Rectal smooth muscle tissue (tissue), 1 donor: ENCODE measurements around the gene RPL10.
"Not testable (repeated sequence)": the region's sequence is repeated elsewhere in the genome, so short reads cannot be mapped to it uniquely, and the experiment has no call there.

Experiments used
- H3K27ac ChIP-seq: one replicate; pipeline ENCODE4 v1.7.0; 2013; ENCODE audit warnings: low read depth, low read length, inconsistent platforms
- H3K27me3 ChIP-seq: one replicate; pipeline ENCODE4 v1.7.0; 2013; ENCODE audit warnings: low read length; ENCODE audit not compliant: control insufficient read depth, insufficient read depth
- H3K36me3 ChIP-seq: one replicate; pipeline ENCODE4 v1.7.0; 2013; ENCODE audit warnings: low read length; ENCODE audit not compliant: control insufficient read depth, insufficient read depth
- H3K4me1 ChIP-seq: one replicate; pipeline ENCODE4 v1.7.0; 2013; ENCODE audit warnings: low read length; ENCODE audit not compliant: control insufficient read depth, insufficient read depth
- H3K4me3 ChIP-seq: one replicate; pipeline ENCODE4 v1.7.0; 2013; ENCODE audit warnings: low read length
- H3K9ac ChIP-seq: one replicate; pipeline ENCODE4 v1.7.0; 2013; ENCODE audit warnings: low read length

The RPL10 gene

DNA sequence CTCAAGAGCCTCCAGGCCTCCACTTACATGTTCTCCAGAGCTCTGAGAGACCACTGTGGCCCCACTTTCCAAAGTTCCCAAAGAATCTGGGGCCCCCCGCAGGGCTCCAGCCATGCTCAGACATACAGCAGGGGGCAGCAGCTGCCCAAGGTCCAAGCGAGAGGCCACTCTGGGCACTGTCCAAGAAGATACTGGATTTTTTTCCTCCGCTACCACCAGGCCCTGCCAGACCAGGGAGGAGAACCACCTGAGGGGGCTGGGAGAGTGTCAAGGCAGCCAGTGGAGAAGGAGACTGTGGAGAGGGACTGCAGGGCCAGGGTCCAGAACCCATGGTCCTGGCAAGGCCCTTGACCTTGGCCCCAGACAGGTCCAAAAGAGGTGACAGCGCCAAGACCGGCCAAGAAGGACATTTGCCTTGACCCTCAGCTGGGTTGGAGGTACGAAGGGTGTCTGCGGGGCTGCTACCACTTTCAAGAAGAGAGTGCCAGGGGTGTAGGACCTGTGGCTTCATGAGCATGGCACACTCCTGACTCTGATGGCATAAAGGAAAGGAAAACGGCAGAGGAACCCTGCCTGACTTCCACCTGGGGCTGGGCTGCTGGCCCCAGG is 13.8 kb upstream of the RPL10 start:
- Histone ChIP-seq H3K4me1 (peaks cover 7% of the 10 kb centered on the region), H3K27ac (no peak overlapping the region), H3K36me3 (no peaks in the 10 kb centered on the region), H3K4me3 (no peak overlapping the region), H3K9ac (no peak overlapping the region), H3K27me3 (peaks cover 5% of the 10 kb centered on the region)

DNA sequence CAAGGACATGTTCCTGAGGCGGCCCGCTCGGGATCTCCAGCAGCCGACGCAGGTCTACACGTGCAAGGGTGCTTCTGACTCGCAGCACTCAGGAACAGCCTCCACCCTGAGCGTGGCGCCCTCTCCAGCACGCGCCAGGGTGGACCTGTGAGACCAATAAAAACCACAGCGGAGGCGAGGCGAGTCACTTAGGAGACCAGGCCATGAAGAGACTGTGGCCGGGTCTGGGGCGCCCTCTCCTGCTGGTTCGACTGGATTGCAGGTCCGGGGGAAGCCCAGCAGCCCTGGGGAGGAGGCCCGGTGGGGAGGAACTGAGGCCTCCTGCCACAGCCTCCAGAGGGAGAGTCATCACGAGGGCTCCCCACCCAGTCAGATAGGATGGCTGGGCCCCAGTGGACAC is 10.1 kb upstream of the RPL10 start:
- H3K4me1 ChIP-seq, H3K27me3 ChIP-seq, H3K9ac ChIP-seq, H3K4me3 ChIP-seq, H3K27ac ChIP-seq, H3K36me3 ChIP-seq: not testable (repeated sequence)

DNA sequence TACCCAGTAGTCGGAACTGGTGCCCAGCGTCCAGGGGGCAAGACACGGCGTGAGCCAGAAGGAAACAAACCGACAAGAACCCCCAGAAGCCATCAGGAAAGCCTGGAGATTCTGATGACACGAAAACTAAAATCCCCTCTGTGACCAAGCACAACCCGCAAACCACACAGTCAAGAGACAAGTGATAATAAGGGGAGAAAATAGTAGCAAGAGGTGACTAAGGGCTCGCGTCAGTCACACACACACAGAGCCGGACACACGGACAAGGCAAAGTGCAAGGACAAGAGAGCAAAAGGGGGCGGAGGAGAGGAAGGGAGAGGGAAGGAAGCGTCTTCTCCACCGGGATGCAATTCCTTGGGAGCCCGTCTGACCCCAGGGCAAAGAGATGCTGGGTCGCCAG is 9.5 kb upstream of the RPL10 start:
- not testable (repeated sequence) for H3K4me3 ChIP-seq, H3K4me1 ChIP-seq, H3K9ac ChIP-seq, H3K27me3 ChIP-seq, H3K27ac ChIP-seq, H3K36me3 ChIP-seq

DNA sequence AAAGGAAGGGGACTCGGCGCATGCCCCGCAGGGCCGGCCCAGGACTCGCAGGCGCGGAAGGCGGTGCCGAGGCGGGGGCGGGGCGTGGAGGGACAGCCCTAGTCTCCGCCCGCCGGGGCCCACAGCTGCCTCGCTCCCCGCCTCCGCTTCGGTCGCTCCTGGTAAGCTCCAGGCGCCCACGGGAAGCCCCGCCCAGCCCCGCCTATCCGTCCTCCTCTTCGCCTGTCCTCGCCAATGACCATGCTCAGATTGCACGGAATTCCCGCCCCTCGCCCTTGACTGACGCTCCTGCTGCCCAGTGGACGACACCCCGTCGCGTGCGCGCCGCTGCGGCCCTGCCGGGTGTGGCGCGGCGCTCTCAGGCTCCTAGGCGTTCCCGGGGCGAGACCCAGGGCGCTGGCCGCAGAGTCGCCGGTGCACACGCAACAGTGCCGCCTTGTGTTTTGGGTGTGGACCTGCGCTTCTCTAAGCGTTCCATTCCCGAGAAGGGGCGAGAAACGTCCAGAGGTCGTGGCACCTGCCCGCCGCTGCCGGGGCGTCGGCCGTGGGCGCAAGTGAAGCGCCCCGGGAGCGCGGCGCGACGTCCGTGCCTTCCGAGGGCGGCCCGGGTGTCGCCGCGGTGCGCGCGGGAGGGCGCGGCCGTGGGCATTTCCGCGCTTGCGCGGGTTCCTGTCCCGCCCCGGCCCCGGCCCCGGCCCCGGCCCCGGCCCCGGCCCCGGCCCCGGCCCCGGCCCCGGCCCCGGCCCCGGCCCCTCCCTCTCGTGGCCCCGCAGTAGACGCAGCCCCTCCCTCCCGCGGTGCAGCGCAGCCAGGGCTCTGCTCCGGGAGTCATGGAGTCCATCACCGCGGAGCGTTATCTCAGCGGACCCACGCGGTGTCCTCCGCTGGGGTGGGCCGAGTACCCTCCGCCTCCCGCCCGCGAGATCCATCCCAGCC is 8.1 kb upstream of the RPL10 start:
- H3K4me3 ChIP-seq, H3K27ac ChIP-seq, H3K36me3 ChIP-seq, H3K27me3 ChIP-seq, H3K4me1 ChIP-seq, H3K9ac ChIP-seq: not testable (repeated sequence)

DNA sequence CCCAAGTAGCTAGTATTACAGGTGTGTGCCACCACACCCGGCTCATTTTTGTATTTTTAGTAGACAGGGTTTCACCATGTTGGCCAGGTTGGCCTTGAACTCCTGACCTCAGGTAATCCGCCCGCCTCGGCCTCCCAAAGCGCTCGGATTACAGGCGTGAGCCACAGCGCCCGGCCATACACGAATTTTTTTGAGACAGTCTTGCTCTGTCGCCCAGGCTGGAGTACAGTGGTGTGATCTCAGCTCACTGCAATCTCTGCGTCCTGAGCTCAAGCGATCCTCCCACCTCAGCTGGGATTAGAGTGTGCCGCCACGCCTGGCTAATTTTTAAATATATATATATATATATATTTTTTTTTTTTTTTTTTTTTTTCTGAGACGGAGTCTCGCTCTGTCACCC is 1.8 kb upstream of the RPL10 start:
- H3K36me3 ChIP-seq: peaks cover 12% of the 10 kb centered on the region

DNA sequence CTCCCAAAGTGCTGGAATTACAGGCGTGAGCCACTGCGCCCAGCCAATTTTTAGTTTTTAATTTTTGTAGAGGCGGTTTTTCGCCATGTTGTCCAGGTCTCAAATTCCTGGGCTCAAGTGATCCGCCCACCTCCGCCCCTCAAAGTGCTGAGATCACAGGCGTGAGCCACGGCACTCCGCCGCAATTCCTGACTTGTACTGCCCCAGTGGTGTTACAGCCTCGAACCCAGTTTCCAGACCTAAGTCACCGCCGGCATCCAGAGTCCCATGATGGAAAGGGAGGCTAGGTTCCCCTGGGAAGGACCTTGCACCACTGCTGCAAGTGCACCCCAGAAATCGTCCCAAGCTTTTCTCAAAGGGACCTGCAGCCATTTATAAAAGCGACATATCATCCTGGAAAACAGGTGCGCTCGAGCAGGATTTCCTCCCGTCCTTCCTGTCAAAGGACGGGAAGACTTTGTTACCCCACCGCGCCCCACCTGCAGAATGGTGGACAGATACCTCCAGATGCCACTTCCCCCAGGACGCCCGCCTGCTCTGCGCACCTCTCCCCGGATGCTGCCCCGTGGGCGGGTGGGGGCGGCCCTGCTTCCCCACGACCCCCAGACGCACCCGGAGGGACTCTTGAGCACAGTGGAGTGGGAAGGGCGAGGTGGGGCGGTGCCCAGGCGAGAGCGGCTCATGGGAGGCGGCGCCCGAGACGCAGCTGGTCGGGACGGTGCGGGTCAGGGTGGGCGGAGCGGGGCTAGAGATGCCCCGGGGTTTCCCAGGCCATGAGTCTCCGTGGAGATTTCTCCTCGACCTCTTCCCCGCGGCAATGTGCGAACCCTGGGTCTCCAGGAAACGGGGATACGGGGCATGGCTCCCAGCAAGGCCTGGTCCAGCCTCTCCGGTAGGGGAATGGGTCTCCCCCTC is 947 bp upstream of the RPL10 start:
- no peaks in the 10 kb centered on the region for H3K27me3 ChIP-seq
- peaks cover 12% of the 10 kb centered on the region for H3K36me3 ChIP-seq
- peak overlapping the region; percentile 40 for H3K9ac ChIP-seq
- peaks cover 4% of the 10 kb centered on the region for H3K4me1 ChIP-seq
- peak overlapping the region; percentile 96 for H3K27ac ChIP-seq
- H3K4me3 ChIP-seq: peak overlapping the region; percentile 53

More for the DNA sequence above, 1.8 kb upstream of the RPL10 start:
- H3K27me3 ChIP-seq, H3K27ac ChIP-seq, H3K9ac ChIP-seq, H3K4me1 ChIP-seq, H3K4me3 ChIP-seq: not testable (repeated sequence)

DNA sequence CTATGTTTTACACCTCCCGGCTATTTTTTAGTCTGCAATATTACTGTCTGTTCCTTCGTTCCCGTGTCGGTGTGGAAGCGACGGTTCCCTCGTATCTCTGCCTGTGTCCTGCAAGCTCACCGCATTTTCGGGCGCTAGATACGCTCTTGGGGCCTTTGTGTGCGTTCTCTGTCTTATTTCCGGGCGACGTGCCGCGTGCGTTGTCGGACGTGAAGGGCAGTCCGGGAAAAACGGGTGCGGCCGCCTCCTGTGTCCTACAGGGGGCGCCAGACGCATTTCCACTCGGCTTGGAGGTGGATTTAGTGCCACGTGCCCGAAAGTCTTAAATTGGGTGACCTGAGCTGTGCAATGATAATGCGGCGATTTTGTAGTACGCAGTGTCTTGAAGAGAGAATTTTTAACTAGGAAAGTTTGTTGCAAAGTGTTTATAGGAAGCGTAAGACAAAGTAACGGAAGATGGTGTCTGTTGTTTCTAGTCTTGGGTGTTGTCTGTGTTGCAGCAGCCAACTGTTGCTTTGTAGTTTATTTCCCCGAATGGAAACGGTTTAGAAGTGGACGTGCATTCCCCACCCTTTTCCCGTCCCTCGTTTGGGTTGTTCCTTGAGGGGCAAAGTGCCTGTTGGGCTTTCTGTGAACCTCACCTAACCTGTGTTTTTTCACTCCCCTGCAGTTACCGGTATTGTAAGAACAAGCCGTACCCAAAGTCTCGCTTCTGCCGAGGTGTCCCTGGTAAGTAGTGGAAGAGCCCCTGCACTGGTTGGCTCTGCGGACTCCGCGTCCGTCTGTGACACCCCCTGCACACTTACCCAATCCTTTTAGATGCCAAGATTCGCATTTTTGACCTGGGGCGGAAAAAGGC is 720 bp downstream of the RPL10 start:
- H3K4me1 ChIP-seq: peaks cover 4% of the 10 kb centered on the region
- H3K4me3 ChIP-seq: peak overlapping the region; percentile 77
- H3K36me3 ChIP-seq: peaks cover 12% of the 10 kb centered on the region
- peak overlapping the region; percentile 96 for H3K27ac ChIP-seq
- H3K9ac ChIP-seq: peak overlapping the region; percentile 87
- H3K27me3 ChIP-seq: no peaks in the 10 kb centered on the region

DNA sequence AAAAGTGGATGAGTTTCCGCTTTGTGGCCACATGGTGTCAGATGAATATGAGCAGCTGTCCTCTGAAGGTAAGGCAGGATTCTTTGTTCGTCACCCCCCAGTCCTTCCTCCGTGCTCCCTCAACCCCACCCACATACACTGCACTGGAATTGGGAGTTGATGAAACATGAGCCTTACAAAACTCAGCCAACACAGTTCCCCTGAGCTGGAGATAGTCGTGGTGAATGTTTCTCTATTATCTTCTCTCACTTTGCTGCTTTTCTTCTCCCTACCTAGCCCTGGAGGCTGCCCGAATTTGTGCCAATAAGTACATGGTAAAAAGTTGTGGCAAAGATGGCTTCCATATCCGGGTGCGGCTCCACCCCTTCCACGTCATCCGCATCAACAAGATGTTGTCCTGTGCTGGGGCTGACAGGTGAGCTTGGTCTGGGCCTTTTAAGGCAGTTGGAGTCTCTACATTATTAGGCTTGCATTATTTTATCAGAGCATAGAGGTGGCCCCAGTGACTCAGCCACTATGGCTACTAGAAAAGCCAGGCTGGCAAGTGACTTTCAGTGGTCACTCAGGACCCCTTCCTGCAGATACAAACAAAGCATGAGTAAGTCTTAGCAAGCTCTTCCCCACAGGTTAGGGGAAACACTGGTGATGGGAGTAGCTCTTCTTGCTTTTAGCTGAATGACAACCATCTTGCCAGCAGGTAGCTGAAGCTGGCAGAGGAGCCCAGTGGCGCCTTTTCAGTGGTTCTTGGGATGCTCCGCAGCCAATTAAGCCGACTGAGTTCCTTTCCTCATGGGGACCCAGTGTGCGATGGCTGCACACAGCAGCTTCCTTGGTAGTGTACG is 1.6 kb downstream of the RPL10 start:
- peak overlapping the region; percentile 33 for H3K27ac ChIP-seq

DNA sequence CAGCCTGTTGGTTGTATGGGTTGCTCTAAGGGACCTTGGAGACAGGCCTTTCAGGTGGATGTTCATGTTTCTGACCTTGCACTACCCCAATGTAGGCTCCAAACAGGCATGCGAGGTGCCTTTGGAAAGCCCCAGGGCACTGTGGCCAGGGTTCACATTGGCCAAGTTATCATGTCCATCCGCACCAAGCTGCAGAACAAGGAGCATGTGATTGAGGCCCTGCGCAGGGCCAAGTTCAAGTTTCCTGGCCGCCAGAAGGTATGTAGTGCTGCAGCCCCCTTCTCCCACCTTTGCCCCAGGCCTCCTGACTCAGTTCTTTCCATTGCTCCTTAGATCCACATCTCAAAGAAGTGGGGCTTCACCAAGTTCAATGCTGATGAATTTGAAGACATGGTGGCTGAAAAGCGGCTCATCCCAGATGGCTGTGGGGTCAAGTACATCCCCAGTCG is 2.2 kb downstream of the RPL10 start:
- not testable (repeated sequence) for H3K27me3 ChIP-seq, H3K9ac ChIP-seq, H3K4me3 ChIP-seq, H3K4me1 ChIP-seq, H3K27ac ChIP-seq
- peaks cover 12% of the 10 kb centered on the region for H3K36me3 ChIP-seq

More for the DNA sequence above, 1.6 kb downstream of the RPL10 start:
- Histone ChIP-seq H3K4me1 (peaks cover 4% of the 10 kb centered on the region), H3K27me3 (no peaks in the 10 kb centered on the region), H3K4me3 (peak overlapping the region; percentile 77), H3K9ac (peak overlapping the region; percentile 5), H3K36me3 (peaks cover 12% of the 10 kb centered on the region)

DNA sequence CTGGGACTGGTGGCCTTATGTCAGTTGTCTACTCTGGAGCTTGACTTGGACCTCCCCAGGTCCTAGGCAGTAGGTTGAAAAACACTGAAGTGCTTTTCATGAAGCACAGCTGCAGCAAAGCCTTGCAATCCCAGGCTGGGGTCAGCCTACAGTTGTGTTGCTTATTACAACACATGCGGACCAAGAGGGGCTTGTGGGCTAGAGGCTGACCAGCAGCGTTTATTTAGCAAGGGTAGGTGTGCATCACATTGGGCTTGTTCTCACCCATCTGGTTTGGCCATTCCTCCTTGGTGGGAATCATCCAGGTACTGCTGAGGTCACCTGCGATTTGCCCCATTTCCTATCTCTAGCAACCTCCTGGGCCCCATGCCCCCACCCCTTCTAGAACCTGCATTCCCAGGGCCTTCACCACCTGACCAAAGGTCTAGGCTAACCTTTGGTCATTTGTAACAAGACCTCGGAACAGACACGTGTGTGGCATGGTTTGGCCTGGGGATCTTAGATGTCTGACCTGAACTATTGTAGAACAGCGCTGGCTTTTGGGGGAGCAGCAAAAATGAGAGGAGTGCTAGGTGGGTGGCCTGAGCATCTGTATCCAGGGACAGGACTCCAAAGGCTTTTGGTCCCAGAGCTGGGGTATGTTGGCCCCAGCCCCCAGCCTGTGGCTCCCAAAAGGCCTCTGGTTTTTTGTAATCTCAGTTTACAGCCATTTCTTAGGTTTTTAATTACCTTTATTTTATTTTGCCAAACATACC is 3.0 kb downstream of the RPL10 start:
- Histone ChIP-seq H3K36me3 (peaks cover 12% of the 10 kb centered on the region), H3K4me3 (no peak overlapping the region), H3K27ac (no peak overlapping the region), H3K4me1 (peaks cover 4% of the 10 kb centered on the region), H3K27me3 (no peaks in the 10 kb centered on the region), H3K9ac (no peak overlapping the region)
